GM10266 (cell line): ENCODE data around the gene METTL21A.

Experiments used
- DNase-seq: peaks from one replicate; pipeline ENCODE4 v3.0.0; 2012; ENCODE audit errors: extremely low spot score
- CTCF ChIP-seq: IDR thresholded peaks from 2 replicates; pipeline ENCODE4 v1.5.1; 2012; ENCODE audit warnings: mild to moderate bottlenecking, low read depth; ENCODE audit not compliant: control insufficient read depth, insufficient read depth; ENCODE audit errors: missing control alignments

The METTL21A gene

GRCh38 chr2:207625014-207625907 lies at the start of gene METTL21A:
TSS of gene METTL21A (minus strand) at chr2:207625394. CDS start at chr2:207624375, 1,019 bp downstream.
- peak; percentile 63 for TF ChIP-seq CTCF
- DNase-seq = peak; percentile 98

- no peak for TF ChIP-seq CTCF
- DNase-seq = no peak
These were observed 49.6 kb upstream of the METTL21A start for GRCh38 chr2:207674826-207675225.

GRCh38 chr2:207674266-207674774 lies 49.1 kb upstream of the METTL21A start:
- TF ChIP-seq CTCF = no peak
- no peak for DNase-seq

- no peak for TF ChIP-seq CTCF
- DNase-seq = no peak
These were observed 48.2 kb upstream of the METTL21A start for GRCh38 chr2:207673431-207673830.

- TF ChIP-seq CTCF = no peak
These were observed 45.7 kb upstream of the METTL21A start for GRCh38 chr2:207670887-207671286.

GRCh38 chr2:207663870-207664545 lies 38.8 kb upstream of the METTL21A start:
- TF ChIP-seq CTCF = no peak
- no peak for DNase-seq

More at GRCh38 chr2:207670887-207671286, 45.7 kb upstream of the METTL21A start:
- no peak for DNase-seq
